ENCODE measurements around the gene SIGLEC6.
A peak's percentile ranks its signal among the peaks of the same experiment; 100 is the strongest.

SIGLEC6 gene

GRCh38 chr19:51535535-51535934, 4.1 kb upstream of the SIGLEC6 start:
- WGBS (ENCODE audit: extremely low coverage, insufficient coverage, insufficient read length), result no CpG with 5 or more reads among the region's 1 CpG
- H3K9me3 ChIP-seq (ENCODE audit: insufficient read depth, low read depth, low read length), result peaks cover 27% of the 10 kb centered on the region
- no peak overlapping the region for H3K4me3 ChIP-seq (ENCODE audit: low read depth, low read length)
- H3K79me2 ChIP-seq (ENCODE audit: control insufficient read depth, insufficient read depth, low read length, poor library complexity), result no peaks in the 10 kb centered on the region
- no peak overlapping the region for H4K12ac ChIP-seq (ENCODE audit: low read depth, low read length)
- DNase-seq, result no peak
- H2BK12ac ChIP-seq (ENCODE audit: low read length), result no peak overlapping the region
- peak overlapping the region; percentile 46 for H3K27ac ChIP-seq (ENCODE audit: low read depth, low read length)
- no peaks in the 10 kb centered on the region for H3K36me3 ChIP-seq (ENCODE audit: control insufficient read depth in 1 of 2, insufficient read depth in 2 of 2, low read length in 2 of 2)
- no peak overlapping the region for H2BK5ac ChIP-seq (ENCODE audit: low read depth, low read length, poor library complexity)
- H2BK120ac ChIP-seq (ENCODE audit: insufficient read depth, low read length, poor library complexity), result no peak overlapping the region
- no peak overlapping the region for H3K14ac ChIP-seq (ENCODE audit: low read length)
- no peak overlapping the region for H2AFZ ChIP-seq (ENCODE audit: insufficient read depth, low read length, poor library complexity)
- peaks cover 0 to 7% of the 10 kb centered on the region in 2 experiments for H3K4me1 ChIP-seq (ENCODE audit: control insufficient read depth in 1 of 2, insufficient read depth in 2 of 2, low read length in 2 of 2)
- no peak overlapping the region for H4K8ac ChIP-seq (ENCODE audit: low read depth, low read length)
- no peaks in the 10 kb centered on the region for H3K27me3 ChIP-seq (ENCODE audit: insufficient read depth, low read length)
- H3K18ac ChIP-seq (ENCODE audit: low read length), result no peak overlapping the region
- peaks cover under 1% of the 10 kb centered on the region for H3K79me1 ChIP-seq (ENCODE audit: low read length)
- H3K9ac ChIP-seq (ENCODE audit: low read length), result no peak overlapping the region
- H2AK5ac ChIP-seq (ENCODE audit: low read length), result no peak overlapping the region
- H3K4ac ChIP-seq (ENCODE audit: low read depth, low read length), result no peak overlapping the region
- H3K23ac ChIP-seq (ENCODE audit: low read length), result no peak overlapping the region
- H4K91ac ChIP-seq (ENCODE audit: low read depth, low read length), result no peak overlapping the region
- H3K4me2 ChIP-seq (ENCODE audit: low read length), result no peak overlapping the region

- H2BK120ac ChIP-seq (ENCODE audit: insufficient read depth, low read length, poor library complexity), result no peak overlapping the region
- no peak overlapping the region for H3K4me2 ChIP-seq (ENCODE audit: low read length)
- H4K91ac ChIP-seq (ENCODE audit: low read depth, low read length), result no peak overlapping the region
- H2AK5ac ChIP-seq (ENCODE audit: low read length), result no peak overlapping the region
- H3K4ac ChIP-seq (ENCODE audit: low read depth, low read length), result no peak overlapping the region
- peaks cover 0 to 5% of the 10 kb centered on the region in 2 experiments for H3K4me1 ChIP-seq (ENCODE audit: control insufficient read depth in 1 of 2, insufficient read depth in 2 of 2, low read length in 2 of 2)
- H2BK12ac ChIP-seq (ENCODE audit: low read length), result no peak overlapping the region
- H4K8ac ChIP-seq (ENCODE audit: low read depth, low read length), result no peak overlapping the region
- H3K36me3 ChIP-seq (ENCODE audit: control insufficient read depth in 1 of 2, insufficient read depth in 2 of 2, low read length in 2 of 2), result no peaks in the 10 kb centered on the region
- no peak overlapping the region for H4K12ac ChIP-seq (ENCODE audit: low read depth, low read length)
- DNase-seq, result no peak
- H3K18ac ChIP-seq (ENCODE audit: low read length), result no peak overlapping the region
- peak overlapping the region; percentile 5 for H3K4me3 ChIP-seq (ENCODE audit: low read depth, low read length)
- no peak overlapping the region for H2BK5ac ChIP-seq (ENCODE audit: low read depth, low read length, poor library complexity)
- peaks cover 1% of the 10 kb centered on the region for H3K79me1 ChIP-seq (ENCODE audit: low read length)
- H3K23ac ChIP-seq (ENCODE audit: low read length), result no peak overlapping the region
- H3K79me2 ChIP-seq (ENCODE audit: control insufficient read depth, insufficient read depth, low read length, poor library complexity), result no peaks in the 10 kb centered on the region
- no peak overlapping the region for H2AFZ ChIP-seq (ENCODE audit: insufficient read depth, low read length, poor library complexity)
- no CpG with 5 or more reads among the region's 8 CpGs for WGBS (ENCODE audit: extremely low coverage, insufficient coverage, insufficient read length)
- no peak overlapping the region for H3K9ac ChIP-seq (ENCODE audit: low read length)
- H3K9me3 ChIP-seq (ENCODE audit: insufficient read depth, low read depth, low read length), result peaks cover 34% of the 10 kb centered on the region
- no peak overlapping the region for H3K14ac ChIP-seq (ENCODE audit: low read length)
- H3K27me3 ChIP-seq (ENCODE audit: insufficient read depth, low read length), result no peaks in the 10 kb centered on the region
- no peak overlapping the region for H3K27ac ChIP-seq (ENCODE audit: low read depth, low read length)
These were observed 854 bp downstream of the SIGLEC6 start for GRCh38 chr19:51530616-51531015.

- Histone ChIP-seq H3K27me3 (ENCODE audit: insufficient read depth, low read length) (no peaks in the 10 kb centered on the region), H3K4me2 (ENCODE audit: low read length) (no peak overlapping the region), H3K14ac (ENCODE audit: low read length) (no peak overlapping the region), H3K36me3 (ENCODE audit: control insufficient read depth in 1 of 2, insufficient read depth in 2 of 2, low read length in 2 of 2) (no peaks in the 10 kb centered on the region), H3K23ac (ENCODE audit: low read length) (no peak overlapping the region), H4K12ac (ENCODE audit: low read depth, low read length) (no peak overlapping the region), H3K18ac (ENCODE audit: low read length) (no peak overlapping the region), H3K4ac (ENCODE audit: low read depth, low read length) (no peak overlapping the region), H4K8ac (ENCODE audit: low read depth, low read length) (no peak overlapping the region), H2AK5ac (ENCODE audit: low read length) (no peak overlapping the region), H3K4me3 (ENCODE audit: low read depth, low read length) (no peak overlapping the region), H3K9me3 (ENCODE audit: insufficient read depth, low read depth, low read length) (peaks cover 44% of the 10 kb centered on the region), H3K79me2 (ENCODE audit: control insufficient read depth, insufficient read depth, low read length, poor library complexity) (no peaks in the 10 kb centered on the region), H2BK12ac (ENCODE audit: low read length) (no peak overlapping the region), H3K9ac (ENCODE audit: low read length) (no peak overlapping the region), H2BK5ac (ENCODE audit: low read depth, low read length, poor library complexity) (no peak overlapping the region), H3K79me1 (ENCODE audit: low read length) (peaks cover 1% of the 10 kb centered on the region), H3K4me1 (ENCODE audit: control insufficient read depth in 1 of 2, insufficient read depth in 2 of 2, low read length in 2 of 2) (peaks cover 0 to 5% of the 10 kb centered on the region in 2 experiments), H2AFZ (ENCODE audit: insufficient read depth, low read length, poor library complexity) (no peak overlapping the region), H2BK120ac (ENCODE audit: insufficient read depth, low read length, poor library complexity) (no peak overlapping the region), H3K27ac (ENCODE audit: low read depth, low read length) (no peak overlapping the region), H4K91ac (ENCODE audit: low read depth, low read length) (no peak overlapping the region)
- DNase-seq, result no peak
- WGBS (ENCODE audit: extremely low coverage, insufficient coverage, insufficient read length), result no CpG with 5 or more reads among the region's 2 CpGs
These were observed 2.2 kb downstream of the SIGLEC6 start for GRCh38 chr19:51529301-51529700.

- no peaks in the 10 kb centered on the region for H3K36me3 ChIP-seq (ENCODE audit: control insufficient read depth in 1 of 2, insufficient read depth in 2 of 2, low read length in 2 of 2)
- H3K9me3 ChIP-seq (ENCODE audit: insufficient read depth, low read depth, low read length), result peaks cover 31% of the 10 kb centered on the region
- H2AK5ac ChIP-seq (ENCODE audit: low read length), result no peak overlapping the region
- H4K91ac ChIP-seq (ENCODE audit: low read depth, low read length), result no peak overlapping the region
- H3K79me1 ChIP-seq (ENCODE audit: low read length), result peaks cover 1% of the 10 kb centered on the region
- no CpG with 5 or more reads among the region's 4 CpGs for WGBS (ENCODE audit: extremely low coverage, insufficient coverage, insufficient read length)
- H4K12ac ChIP-seq (ENCODE audit: low read depth, low read length), result no peak overlapping the region
- no peak overlapping the region for H3K4me3 ChIP-seq (ENCODE audit: low read depth, low read length)
- no peak for DNase-seq
- no peak overlapping the region for H3K18ac ChIP-seq (ENCODE audit: low read length)
- H3K9ac ChIP-seq (ENCODE audit: low read length), result no peak overlapping the region
- H2BK12ac ChIP-seq (ENCODE audit: low read length), result no peak overlapping the region
- no peak overlapping the region for H3K4ac ChIP-seq (ENCODE audit: low read depth, low read length)
- no peak overlapping the region for H3K23ac ChIP-seq (ENCODE audit: low read length)
- no peaks in the 10 kb centered on the region for H3K4me1 ChIP-seq (ENCODE audit: control insufficient read depth in 1 of 2, insufficient read depth in 2 of 2, low read length in 2 of 2)
- no peak overlapping the region for H3K14ac ChIP-seq (ENCODE audit: low read length)
- H2BK120ac ChIP-seq (ENCODE audit: insufficient read depth, low read length, poor library complexity), result no peak overlapping the region
- H2BK5ac ChIP-seq (ENCODE audit: low read depth, low read length, poor library complexity), result no peak overlapping the region
- no peak overlapping the region for H3K27ac ChIP-seq (ENCODE audit: low read depth, low read length)
- H3K27me3 ChIP-seq (ENCODE audit: insufficient read depth, low read length), result no peaks in the 10 kb centered on the region
- H2AFZ ChIP-seq (ENCODE audit: insufficient read depth, low read length, poor library complexity), result no peak overlapping the region
- no peak overlapping the region for H3K4me2 ChIP-seq (ENCODE audit: low read length)
- no peak overlapping the region for H4K8ac ChIP-seq (ENCODE audit: low read depth, low read length)
- no peaks in the 10 kb centered on the region for H3K79me2 ChIP-seq (ENCODE audit: control insufficient read depth, insufficient read depth, low read length, poor library complexity)
These were observed 5.8 kb downstream of the SIGLEC6 start for GRCh38 chr19:51525651-51526050.

All from trophoblast cell (in vitro differentiated cells and primary cell).